Astrocyte (in vitro differentiated cells and primary cell): ENCODE data around the gene SBDS.

Experiments used
- CTCF ChIP-seq: IDR thresholded peaks from 2 replicates; pipeline ENCODE4 v1.5.1; 2011; ENCODE audit warnings: low read depth, mild to moderate bottlenecking, inconsistent platforms, low read length, moderate library complexity; ENCODE audit not compliant: insufficient read depth
- EZH2 ChIP-seq: IDR thresholded peaks from 2 replicates; pipeline ENCODE4 v1.6.1; 2012; ENCODE audit warnings: mild to moderate bottlenecking, low read length, inconsistent platforms; ENCODE audit not compliant: insufficient read depth

DNA sequence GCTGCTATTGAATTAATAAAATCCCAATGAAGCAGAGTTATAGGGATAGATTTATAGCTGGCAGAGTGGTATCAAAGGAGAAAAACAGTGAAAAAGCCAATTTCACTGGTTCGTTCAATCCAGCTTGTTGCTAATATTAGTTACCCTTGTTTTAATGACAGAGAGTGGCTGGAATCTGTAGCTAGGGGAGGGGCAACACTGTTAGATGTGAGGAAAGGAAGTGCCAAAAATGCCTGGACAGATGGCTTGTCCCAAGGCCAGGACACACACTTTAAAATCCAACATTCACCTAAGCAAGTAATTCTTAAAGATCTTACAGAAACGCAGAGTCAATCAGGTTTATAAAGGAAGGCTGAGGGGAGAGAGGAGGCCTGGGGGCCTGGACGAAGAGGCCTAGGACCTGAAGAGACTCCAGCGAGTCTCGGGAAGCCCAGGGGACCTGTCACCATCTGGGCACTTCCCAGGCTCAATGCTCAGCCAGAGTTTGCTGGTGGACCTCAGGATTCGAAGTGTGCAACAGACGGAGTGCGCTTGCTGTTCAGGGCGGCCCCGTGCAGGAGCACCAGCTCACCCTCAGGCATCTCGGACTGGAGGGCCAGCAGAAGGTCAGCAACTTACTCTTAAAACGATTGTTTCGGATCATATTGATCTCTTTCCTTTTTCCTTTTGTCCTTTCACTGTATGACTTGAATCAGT, 37.6 kb downstream of the SBDS start:
- TF ChIP-seq CTCF (no peak), EZH2 (no peak)
